ENCODE results near the gene TLL2. TPM values are rescaled to one million over a fixed set of nuclear protein-coding genes. Genes with fewer than 3 reads are reported as not detected.

The TLL2 gene
- total RNA-seq, 2 donors from 2014 or later = 0.10 TPM; not detected in 1

GRCh38 chr10:96377816-96378294, 135.9 kb downstream of the TLL2 start:
- intact Hi-C loops (cut with DNase I) = no loop called here
- DNase-seq (ENCODE audit: low spot score) = peak; percentile 81

GRCh38 chr10:96376483-96376882, 137.2 kb downstream of the TLL2 start:
- intact Hi-C loops (cut with DNase I) = no loop called here
- no peak for DNase-seq (ENCODE audit: low spot score)

GRCh38 chr10:96374985-96375830, 138.5 kb downstream of the TLL2 start:
- DNase-seq (ENCODE audit: low spot score) = peak; percentile 96
- intact Hi-C loops (cut with DNase I) = no loop called here

GRCh38 chr10:96374639-96374984, 139.1 kb downstream of the TLL2 start:
- intact Hi-C loops (cut with DNase I) = no loop called here
- peak; percentile 68 for DNase-seq (ENCODE audit: low spot score)

GRCh38 chr10:96374004-96374403, 139.7 kb downstream of the TLL2 start:
- intact Hi-C loops (cut with DNase I) = no loop called here
- no peak for DNase-seq (ENCODE audit: low spot score)

GRCh38 chr10:96371356-96371755, 142.4 kb downstream of the TLL2 start:
- intact Hi-C loops (cut with DNase I) = no loop called here
- no peak for DNase-seq (ENCODE audit: low spot score)

GRCh38 chr10:96370584-96371157, 143.1 kb downstream of the TLL2 start:
- no peak for DNase-seq (ENCODE audit: low spot score)
- intact Hi-C loops (cut with DNase I) = no loop called here

GRCh38 chr10:96369890-96370583, 143.7 kb downstream of the TLL2 start:
- intact Hi-C loops (cut with DNase I) = no loop called here
- no peak for DNase-seq (ENCODE audit: low spot score)

- intact Hi-C loops (cut with DNase I) = no loop called here
- DNase-seq (ENCODE audit: low spot score) = no peak
Observed at GRCh38 chr10:96368971-96369370, 144.8 kb downstream of the TLL2 start.

GRCh38 chr10:96367470-96367869, 146.3 kb downstream of the TLL2 start:
- intact Hi-C loops (cut with DNase I) = no loop called here
- DNase-seq (ENCODE audit: low spot score) = no peak

- DNase-seq (ENCODE audit: low spot score) = no peak
- intact Hi-C loops (cut with DNase I) = no loop called here
Observed at GRCh38 chr10:96366508-96366907, 147.2 kb downstream of the TLL2 start.

GRCh38 chr10:96365571-96365970, 148.2 kb downstream of the TLL2 start:
- DNase-seq (ENCODE audit: low spot score) = no peak
- intact Hi-C loops (cut with DNase I) = no loop called here

GRCh38 chr10:96360766-96361165, 153.0 kb downstream of the TLL2 start:
- intact Hi-C loops (cut with DNase I) = no loop called here
- no peak for DNase-seq (ENCODE audit: low spot score)

- intact Hi-C loops (cut with DNase I) = no loop called here
- no peak for DNase-seq (ENCODE audit: low spot score)
Observed at GRCh38 chr10:96360331-96360730, 153.4 kb downstream of the TLL2 start.

- intact Hi-C loops (cut with DNase I) = no loop called here
- DNase-seq (ENCODE audit: low spot score) = no peak
Observed at GRCh38 chr10:96359616-96360015, 154.1 kb downstream of the TLL2 start.

GRCh38 chr10:96358851-96359540, 154.7 kb downstream of the TLL2 start, which contains the start of gene OPALIN:
Gene OPALIN, minus strand, starts transcription at chr10:96359002. Its CDS starts 106 bp downstream, at chr10:96358896.
- intact Hi-C loops (cut with DNase I) = no loop called here

GRCh38 chr10:96357038-96357620, 156.6 kb downstream of the TLL2 start:
- DNase-seq (ENCODE audit: low spot score) = no peak
- intact Hi-C loops (cut with DNase I) = no loop called here

More at GRCh38 chr10:96358851-96359540, 154.7 kb downstream of the TLL2 start, which contains the start of gene OPALIN:
- no peak for DNase-seq (ENCODE audit: low spot score)

- intact Hi-C loops (cut with DNase I) = no loop called here
- no peak for DNase-seq (ENCODE audit: low spot score)
Observed at GRCh38 chr10:96352582-96352981, 161.1 kb downstream of the TLL2 start.

- DNase-seq (ENCODE audit: low spot score) = no peak
- intact Hi-C loops (cut with DNase I) = no loop called here
Observed at GRCh38 chr10:96352027-96352426, 161.7 kb downstream of the TLL2 start.
